CD4-positive, alpha-beta T cell treated with Interleukin-4 for 4 hours (primary cell): ENCODE measurements around the gene LTB4R2.

ENCODE experiments used
- DNase-seq: peaks from one replicate; pipeline ENCODE4 v3.0.0-alpha.2; 2020

Gene LTB4R2

DNA sequence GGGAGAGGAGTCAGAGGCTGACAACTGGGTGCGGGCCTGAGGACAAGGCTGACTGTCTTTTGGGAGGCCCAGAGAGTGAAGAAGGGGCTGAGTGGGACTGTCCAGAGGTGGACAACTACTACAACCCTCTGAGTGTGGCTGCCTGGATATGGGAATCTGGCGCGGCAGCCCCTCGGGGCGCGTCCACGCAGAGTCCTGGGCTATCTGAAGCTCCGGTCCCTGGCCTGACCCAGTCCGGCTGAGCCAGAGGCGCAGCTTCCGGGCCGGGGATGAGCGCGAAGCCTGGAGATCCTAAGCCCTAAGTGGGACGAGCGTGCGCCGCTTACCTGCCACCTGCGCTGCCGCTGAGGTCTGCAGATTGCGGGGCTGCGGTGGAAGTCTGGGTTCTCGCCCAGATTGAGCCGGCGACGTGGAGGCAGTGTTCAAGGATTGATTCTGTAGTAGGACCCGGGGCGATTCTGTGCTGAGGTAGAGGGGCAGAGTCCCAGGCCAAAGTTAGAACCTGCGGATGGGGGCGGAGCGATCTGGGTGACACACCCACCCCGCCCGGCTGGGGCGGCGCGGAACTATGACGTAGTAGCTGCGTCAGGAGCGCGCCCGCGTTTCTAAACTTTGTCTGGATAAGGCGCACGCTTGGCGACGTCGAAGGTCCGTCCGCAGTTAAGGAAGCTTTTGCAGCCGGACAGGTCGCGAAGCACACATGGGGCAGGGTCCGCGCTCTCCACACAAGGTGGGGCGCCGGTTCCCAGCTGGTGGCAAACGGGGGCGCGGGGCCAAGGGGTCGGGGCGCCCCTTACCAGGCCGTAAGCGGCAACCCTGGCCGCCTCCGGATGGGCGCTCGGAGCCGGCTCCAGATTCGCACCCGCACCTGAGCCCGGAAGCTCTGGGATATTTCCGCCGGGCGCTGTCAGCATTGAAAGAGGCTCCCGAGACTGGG is 10.4 kb upstream of the LTB4R2 start, which contains the start of the genes DHRS1 and NOP9:
Gene DHRS1, minus strand, starts transcription at position 526 of the 937 bp plus-strand sequence. CDS start 674 bp downstream, outside the sequence.
Gene NOP9, plus strand, starts transcription at position 596 of the 937 bp plus-strand sequence. Its CDS starts 105 bp downstream, at position 701.
- DNase-seq: peak; percentile 86

DNA sequence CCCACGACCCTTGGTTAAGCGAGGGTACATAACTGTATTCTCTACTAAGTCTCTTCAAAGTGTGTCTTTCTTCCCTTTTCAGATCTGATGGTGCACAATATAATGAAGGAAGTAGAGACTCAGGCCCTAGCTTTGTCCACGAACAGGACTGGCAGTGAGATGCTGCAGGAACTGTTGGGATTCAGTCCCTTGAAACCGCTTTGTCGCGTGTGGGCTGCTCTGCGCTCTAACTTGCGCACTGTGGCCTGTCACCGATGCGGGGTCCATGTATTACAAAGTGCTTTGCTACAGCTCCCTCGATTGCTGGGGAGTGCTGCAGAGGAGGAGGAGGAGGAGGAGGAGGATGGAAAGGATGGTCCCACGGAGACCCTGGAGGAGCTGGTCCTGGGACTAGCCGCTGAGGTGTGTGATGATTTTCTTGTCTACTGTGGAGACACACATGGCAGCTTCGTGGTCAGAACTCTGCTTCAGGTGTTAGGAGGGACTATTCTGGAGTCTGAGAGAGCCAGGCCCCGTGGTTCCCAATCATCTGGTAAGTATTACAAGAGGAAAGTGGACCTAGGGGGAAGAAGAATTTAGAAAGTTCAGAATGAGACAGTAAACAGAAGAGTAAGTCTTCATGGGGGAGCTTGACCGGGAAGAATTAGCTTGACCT is 9.5 kb upstream of the LTB4R2 start:
- no peak for DNase-seq

DNA sequence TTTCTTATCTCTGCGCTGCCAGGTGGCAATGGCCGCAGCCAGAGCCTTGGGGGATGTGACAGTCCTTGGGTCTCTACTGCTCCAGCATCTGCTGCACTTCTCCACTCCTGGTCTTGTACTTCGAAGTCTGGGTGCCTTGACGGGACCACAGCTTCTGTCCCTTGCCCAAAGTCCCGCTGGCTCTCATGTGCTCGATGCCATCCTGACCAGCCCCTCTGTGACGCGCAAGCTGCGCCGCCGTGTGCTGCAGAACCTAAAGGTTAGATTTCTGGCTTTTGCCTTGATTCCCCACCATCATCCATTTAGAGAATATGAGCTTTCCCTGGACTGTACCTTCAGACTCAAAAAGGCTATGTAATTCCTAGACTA is 5.9 kb upstream of the LTB4R2 start:
- DNase-seq: no peak

DNA sequence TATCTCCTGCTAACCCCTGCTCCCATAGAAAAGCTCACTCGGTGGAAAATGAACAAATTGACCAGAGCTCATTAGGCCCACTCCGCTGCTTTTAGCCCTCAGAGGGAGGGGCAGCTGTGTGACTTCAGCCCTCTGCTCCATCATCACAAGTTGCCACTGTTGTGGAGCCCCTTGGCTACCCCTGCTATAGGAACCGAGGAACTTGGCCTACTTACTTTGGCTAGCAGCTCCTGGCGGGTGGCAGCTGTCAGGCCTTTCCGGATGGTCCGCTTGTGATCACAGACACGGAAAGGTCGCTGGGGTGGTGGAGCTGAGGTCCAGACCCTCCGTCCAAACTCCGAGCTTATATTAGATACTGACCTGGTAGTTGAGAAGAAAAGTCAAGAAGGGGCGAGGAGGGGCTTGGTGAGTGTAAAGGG is 2.8 kb upstream of the LTB4R2 start:
- DNase-seq: no peak

DNA sequence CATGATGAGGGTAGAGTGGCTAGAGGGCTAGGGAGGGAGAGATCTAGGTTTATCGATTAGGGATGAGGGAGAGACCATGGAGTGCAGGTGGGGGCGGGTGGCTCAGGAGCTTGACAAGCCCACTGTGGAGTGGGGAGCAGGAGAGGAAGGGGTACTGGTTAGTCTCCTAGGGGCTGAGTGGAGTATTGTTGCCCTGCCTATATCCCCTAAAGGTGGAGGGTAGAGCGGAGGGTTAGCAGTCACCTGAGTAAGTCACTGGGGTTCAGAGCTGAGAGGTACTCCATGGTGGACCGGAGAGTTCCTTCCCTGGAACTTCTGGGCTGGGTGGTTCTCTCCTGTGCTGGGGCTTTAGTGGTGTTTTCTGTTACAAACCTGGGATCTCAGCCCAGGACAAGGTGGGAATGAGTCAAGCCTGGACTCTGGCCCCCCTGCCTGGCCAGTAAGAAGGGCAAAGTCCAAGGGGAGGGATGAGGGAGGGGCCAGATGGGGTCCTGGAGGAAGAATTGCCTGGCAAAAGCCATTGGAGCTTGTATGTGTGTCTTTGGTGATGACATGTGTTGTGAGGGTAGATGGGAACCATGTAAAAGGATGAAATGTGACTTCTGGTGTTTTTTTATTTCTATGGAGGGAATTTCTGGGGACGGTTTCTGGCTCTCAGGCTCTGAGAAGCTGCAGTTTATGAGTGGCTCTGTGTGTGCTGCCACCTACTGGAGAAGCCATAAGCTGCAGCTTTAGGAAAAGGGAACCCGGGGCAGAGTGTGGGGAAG is 2.2 kb upstream of the LTB4R2 start, which contains the start of gene CIDEB:
Gene CIDEB, minus strand, starts transcription at position 403 of the 767 bp plus-strand sequence. Its CDS starts 119 bp downstream, at position 284.
- peak; percentile 72 for DNase-seq

DNA sequence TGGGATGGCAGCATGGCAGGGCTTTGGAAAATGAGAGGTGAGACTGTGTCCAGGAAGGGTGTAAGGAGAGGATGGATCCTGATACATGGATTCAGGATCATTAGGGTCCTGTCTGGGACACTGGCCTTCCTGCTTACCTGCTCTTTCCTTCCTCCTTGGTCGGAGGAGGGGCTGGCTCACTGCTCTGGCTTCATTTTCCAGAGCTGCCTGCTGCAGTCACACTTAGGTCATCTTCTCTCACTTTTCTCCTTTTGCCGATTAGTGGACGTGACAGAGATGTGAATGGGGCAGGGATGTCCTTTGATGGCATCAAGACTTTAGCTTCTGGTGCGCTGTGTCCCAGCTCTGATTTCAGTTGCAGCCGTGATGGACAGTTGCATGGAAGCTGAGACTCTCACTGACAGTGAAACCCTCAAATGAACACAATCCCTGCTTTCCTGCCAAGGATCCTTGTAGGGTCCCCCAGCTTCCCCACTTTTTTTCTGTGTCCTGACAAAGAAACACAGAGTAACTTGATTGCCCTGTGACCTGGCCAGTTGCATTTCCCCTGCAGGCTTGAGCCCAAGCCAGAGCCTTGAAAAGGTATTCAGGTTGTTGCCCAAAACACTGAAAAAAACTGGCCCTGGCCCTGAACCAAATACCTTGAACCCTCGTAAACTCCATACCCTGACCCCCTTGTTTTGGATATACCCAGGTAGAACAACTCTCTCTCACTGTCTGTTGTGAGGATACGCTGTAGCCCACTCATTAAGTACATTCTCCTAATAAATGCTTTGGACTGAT is 1.4 kb upstream of the LTB4R2 start:
- no peak for DNase-seq

DNA sequence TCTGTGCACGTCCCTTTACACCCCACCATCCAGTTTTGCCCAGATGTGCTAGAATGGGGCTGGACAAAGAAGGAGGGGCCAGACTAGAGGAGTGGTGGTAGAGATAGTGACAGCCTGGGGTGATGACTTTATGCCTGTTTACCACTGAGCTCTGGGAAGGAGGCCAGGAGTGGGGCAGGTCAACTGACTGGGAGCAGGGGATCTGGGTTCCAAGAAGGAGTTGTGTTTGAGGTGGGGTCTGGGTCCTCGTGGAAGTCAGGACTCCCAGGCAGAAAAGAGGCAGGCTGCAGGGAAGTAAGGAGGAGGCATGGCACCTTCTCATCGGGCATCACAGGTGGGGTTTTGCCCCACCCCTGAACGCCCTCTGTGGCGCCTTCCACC is 315 bp downstream of the LTB4R2 start:
- DNase-seq: no peak

DNA sequence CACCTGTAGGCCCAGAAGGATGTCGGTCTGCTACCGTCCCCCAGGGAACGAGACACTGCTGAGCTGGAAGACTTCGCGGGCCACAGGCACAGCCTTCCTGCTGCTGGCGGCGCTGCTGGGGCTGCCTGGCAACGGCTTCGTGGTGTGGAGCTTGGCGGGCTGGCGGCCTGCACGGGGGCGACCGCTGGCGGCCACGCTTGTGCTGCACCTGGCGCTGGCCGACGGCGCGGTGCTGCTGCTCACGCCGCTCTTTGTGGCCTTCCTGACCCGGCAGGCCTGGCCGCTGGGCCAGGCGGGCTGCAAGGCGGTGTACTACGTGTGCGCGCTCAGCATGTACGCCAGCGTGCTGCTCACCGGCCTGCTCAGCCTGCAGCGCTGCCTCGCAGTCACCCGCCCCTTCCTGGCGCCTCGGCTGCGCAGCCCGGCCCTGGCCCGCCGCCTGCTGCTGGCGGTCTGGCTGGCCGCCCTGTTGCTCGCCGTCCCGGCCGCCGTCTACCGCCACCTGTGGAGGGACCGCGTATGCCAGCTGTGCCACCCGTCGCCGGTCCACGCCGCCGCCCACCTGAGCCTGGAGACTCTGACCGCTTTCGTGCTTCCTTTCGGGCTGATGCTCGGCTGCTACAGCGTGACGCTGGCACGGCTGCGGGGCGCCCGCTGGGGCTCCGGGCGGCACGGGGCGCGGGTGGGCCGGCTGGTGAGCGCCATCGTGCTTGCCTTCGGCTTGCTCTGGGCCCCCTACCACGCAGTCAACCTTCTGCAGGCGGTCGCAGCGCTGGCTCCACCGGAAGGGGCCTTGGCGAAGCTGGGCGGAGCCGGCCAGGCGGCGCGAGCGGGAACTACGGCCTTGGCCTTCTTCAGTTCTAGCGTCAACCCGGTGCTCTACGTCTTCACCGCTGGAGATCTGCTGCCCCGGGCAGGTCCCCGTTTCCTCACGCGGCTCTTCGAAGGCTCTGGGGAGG is 985 bp downstream of the LTB4R2 start, which contains the start of gene LTB4R:
Gene LTB4R, plus strand, starts transcription at position 857 of the 959 bp plus-strand sequence. CDS start 4,150 bp downstream, outside the sequence.
- DNase-seq: peak; percentile 66

DNA sequence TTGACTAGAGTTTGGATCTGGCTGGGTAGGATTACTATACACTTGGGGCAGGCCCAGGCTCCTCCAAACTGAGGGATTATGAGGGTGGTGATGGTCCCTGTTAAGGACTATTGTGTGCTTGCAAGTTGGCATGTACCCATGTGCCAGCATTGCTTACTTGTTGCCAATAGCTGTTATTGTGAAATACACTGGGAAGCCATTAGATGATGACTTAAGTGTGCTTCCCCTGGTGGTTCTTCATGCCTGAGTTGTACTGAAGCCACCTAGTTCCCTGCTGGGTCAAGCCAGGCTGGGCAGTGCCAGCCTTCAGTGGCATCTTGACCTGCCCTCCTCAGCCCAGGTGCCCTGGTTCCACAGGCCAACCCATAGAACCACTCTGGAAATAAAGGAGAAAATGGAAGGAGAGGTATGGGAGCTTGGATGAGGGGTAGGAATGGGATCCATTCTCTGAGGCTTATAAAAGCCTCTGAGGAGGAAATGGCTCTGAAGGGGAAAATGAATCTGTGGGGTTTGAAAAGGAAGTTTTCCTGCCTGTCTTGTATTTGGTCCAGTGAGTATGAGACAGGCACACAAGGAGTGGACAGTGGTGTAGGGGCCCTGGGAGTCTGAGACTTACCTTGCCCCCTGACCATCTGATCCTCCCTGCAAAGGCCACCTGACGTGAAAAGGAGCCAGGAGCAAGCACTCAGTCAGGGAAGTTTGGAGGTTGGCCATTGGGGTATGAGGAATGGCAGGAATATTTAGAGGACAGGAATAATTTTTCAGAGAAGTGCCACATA is 2.1 kb downstream of the LTB4R2 start:
- peak; percentile 35 for DNase-seq

DNA sequence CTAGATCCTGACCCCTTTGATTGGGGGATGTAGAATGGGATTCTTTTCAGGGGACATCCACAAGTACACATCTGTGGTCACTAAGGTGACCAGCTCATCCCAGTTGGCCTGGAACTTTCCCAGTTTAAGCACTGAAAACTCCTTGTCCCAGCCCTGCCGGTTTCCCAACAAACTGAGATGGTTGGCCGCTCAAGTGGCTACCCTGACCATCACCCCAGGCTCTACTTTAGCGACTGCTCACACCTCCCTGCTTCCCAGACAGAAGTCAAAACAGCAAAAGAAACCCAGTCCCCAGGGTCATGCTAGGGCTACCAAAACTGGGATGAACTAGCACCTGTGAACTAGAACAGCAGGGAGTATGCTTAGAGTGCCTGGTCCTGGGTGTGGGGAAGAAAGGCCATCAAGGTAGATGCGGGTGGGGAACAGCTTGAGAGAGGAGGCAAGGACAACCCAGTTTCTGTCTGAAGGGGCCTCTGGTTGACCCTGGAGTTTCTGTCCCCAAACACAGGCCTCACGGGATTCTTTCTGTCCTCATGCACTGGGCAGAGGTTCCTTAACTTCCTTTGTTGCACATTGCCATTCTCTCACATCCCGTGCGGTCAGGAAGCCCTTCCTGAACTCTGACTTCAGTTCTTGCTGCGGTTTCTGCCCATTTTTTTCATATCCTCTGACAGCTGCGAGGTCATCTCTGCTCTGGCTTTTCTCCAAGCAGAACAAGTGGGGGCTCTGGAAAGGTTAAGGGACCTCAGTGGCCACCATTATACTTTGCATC is 3.0 kb downstream of the LTB4R2 start:
- peak; percentile 56 for DNase-seq

DNA sequence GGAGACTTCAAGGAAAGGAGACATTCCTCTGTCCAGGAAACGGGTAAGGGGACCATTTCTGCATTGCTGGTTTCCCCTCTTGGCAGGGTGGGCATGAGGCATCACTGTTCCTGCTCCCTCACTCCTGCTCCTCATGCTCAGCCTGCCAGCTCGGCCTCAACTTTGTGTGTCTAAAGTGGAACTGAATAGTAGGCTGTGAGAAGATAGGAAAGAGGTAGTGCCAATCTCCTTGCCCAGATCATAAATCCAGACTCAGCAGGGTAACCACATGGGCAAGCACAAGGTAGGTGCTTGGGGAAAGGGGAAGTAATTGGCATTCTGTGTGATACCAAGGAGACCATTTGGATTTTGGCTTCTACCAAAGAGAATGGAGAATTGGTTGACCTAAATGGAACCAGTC is 4.0 kb downstream of the LTB4R2 start:
- no peak for DNase-seq

DNA sequence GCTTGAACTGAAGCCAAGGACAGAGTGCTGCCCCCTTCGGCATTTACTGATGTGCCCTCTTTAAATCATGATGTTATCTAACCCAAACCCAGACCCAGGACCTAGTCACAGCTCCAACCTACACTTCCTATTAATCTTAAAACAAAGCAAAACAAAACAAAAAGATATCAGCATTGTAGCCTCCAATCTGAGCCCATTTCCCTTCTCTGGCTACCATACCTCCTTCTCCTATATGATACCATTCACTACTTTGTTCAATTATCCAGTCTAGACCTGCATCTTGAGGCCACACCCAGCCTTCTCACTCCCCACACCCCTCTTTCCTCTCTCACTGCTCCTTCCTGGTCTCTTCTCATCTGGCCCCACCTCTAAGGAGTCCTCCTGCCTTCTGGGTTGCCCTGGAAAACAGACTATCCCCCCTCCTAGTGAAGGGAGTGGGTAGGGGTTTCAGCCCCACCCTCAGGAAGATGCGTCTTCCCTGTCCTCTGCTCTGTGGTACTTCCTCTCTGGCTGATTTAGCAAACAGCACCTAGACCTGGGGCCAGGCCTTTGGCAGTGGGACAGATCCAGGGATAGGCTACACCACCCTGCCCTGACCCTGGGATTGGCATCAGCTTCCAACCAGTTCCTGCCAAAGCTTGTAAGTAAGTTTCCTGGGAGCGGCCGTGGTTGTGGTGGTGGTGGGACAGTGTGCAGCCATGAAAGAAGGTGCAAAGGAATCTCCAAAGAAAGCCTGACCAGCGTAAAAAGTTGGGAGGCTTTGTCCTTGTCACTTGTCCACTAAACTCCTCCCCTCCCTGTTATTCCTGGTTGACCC is 4.6 kb downstream of the LTB4R2 start:
- no peak for DNase-seq

DNA sequence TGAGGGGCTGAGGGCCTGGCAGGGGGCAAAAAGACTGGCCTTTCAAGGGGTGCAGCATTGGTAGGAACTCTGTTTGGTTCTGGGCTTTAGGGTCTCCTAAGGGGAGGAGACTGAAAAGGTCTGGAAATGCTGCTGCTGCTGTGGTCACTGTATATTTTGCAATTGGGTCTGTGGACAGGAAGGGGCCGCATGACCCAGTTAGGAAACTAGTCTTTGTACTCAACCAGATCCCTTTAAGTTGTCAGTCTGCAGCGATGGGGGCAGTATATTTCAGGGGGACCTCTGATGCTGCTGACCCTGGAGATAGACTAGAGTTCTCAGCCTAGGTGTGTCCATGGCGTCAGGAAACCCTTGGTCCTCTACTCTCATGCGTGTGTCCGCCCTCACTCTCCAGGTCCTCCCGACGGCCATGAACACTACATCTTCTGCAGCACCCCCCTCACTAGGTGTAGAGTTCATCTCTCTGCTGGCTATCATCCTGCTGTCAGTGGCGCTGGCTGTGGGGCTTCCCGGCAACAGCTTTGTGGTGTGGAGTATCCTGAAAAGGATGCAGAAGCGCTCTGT is 5.4 kb downstream of the LTB4R2 start:
- no peak for DNase-seq

DNA sequence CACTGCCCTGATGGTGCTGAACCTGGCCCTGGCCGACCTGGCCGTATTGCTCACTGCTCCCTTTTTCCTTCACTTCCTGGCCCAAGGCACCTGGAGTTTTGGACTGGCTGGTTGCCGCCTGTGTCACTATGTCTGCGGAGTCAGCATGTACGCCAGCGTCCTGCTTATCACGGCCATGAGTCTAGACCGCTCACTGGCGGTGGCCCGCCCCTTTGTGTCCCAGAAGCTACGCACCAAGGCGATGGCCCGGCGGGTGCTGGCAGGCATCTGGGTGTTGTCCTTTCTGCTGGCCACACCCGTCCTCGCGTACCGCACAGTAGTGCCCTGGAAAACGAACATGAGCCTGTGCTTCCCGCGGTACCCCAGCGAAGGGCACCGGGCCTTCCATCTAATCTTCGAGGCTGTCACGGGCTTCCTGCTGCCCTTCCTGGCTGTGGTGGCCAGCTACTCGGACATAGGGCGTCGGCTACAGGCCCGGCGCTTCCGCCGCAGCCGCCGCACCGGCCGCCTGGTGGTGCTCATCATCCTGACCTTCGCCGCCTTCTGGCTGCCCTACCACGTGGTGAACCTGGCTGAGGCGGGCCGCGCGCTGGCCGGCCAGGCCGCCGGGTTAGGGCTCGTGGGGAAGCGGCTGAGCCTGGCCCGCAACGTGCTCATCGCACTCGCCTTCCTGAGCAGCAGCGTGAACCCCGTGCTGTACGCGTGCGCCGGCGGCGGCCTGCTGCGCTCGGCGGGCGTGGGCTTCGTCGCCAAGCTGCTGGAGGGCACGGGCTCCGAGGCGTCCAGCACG is 6.1 kb downstream of the LTB4R2 start:
- DNase-seq: no peak

DNA sequence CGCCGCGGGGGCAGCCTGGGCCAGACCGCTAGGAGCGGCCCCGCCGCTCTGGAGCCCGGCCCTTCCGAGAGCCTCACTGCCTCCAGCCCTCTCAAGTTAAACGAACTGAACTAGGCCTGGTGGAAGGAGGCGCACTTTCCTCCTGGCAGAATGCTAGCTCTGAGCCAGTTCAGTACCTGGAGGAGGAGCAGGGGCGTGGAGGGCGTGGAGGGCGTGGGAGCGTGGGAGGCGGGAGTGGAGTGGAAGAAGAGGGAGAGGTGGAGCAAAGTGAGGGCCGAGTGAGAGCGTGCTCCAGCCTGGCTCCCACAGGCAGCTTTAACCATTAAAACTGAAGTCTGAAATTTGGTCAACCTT is 6.6 kb downstream of the LTB4R2 start:
- DNase-seq: no peak

DNA sequence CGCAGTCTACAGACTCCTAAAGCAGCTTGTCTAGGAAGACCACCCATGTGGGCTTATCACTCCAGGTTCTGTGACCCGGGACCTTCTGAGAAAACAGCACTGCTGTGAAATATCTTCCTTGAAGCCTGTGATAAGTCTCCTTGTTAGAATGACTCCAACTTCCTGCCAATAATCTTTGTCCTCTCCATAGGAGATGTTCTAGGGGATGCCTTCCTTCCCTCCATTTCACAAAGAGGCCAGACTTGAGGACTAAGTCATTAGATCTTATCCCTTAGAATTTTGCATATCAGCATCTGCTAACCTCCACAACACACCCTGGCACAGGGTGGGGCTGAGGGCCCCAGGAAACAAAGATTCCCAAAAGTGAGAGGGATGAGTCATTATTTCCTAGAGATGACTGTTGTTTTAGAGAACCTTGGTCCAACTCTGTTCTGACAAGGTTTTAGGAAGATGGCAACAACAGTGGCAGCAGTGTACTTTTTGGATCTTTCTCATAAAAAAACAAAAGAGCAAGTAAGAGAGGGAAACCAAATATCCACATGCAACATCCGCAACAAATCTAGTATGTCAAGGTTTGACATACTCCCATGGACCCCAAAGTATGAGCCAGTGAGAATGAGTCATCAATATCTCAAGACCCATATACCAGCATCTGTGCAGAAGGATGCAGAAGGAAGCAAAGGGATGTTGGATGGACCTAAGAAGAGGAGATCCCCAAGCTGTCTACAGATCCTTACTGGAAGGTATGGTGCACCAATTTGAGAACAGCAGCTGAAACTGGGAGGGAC is 7.4 kb downstream of the LTB4R2 start:
- DNase-seq: no peak
